Bronchial epithelial cell (primary cell): Measurements from ENCODE around the gene CMSS1. TPM values are rescaled to one million over a fixed set of nuclear protein-coding genes. Genes with fewer than 3 reads are reported as not detected.

Experiments used
- DNase-seq: peaks from one replicate; pipeline ENCODE4 v3.0.0-alpha.2; 2010; ENCODE audit warnings: low read depth
- FAIRE-seq: peaks from 2 replicates; lab custom pipeline; 2011; peaks lifted over from hg19 to GRCh38; lab: Jason Lieb, UNC
- H3K27me3 ChIP-seq: 2 replicates; pipeline ENCODE4 v1.5.1; 2011; ENCODE audit warnings: low read length; ENCODE audit not compliant: control insufficient read depth, insufficient read depth
- H3K36me3 ChIP-seq: 2 replicates; pipeline ENCODE4 v1.5.1; 2011; ENCODE audit warnings: low read length; ENCODE audit not compliant: control insufficient read depth, insufficient read depth
- H3K4me3 ChIP-seq: 2 replicates; pipeline ENCODE4 v1.5.1; 2011; ENCODE audit warnings: mild to moderate bottlenecking, low read depth, low read length, control low read depth
- CTCF ChIP-seq: IDR thresholded peaks from 2 replicates; pipeline ENCODE4 v1.5.1; 2011; ENCODE audit warnings: mild to moderate bottlenecking, moderate library complexity, low read length, control low read depth, inconsistent platforms; ENCODE audit not compliant: insufficient read depth, severe bottlenecking
- total RNA-seq: library from RNA; depleted of rRNA; stranded (reverse); fragments of >200 nt; gene quantifications from 2 replicates; pipeline ENCODE4 v1.2.1, GENCODE V29; 2014

Gene CMSS1
- total RNA-seq, 1 donor from 2014 or later: 21.3 TPM

- no peak for TF ChIP-seq CTCF
- H3K36me3 ChIP-seq: peaks cover 1% of the 10 kb centered on the region
- FAIRE-seq: no peak
- no peak for DNase-seq
- no peaks in the 10 kb centered on the region for H3K27me3 ChIP-seq
- H3K4me3 ChIP-seq: no peak overlapping the region
Observed at GRCh38 chr3:99872923-99873254, 55.2 kb downstream of the CMSS1 start.

GRCh38 chr3:99873269-99874102 lies 55.8 kb downstream of the CMSS1 start:
- Histone ChIP-seq H3K36me3 (peaks cover 1% of the 10 kb centered on the region), H3K4me3 (no peak overlapping the region), H3K27me3 (no peaks in the 10 kb centered on the region)
- DNase-seq (no peak), FAIRE-seq (no peak)
- TF ChIP-seq CTCF: no peak

GRCh38 chr3:99874237-99875002 lies 56.8 kb downstream of the CMSS1 start:
- no peak for FAIRE-seq
- H3K27me3 ChIP-seq: no peaks in the 10 kb centered on the region
- no peak for TF ChIP-seq CTCF
- DNase-seq: no peak
- peaks cover 1% of the 10 kb centered on the region for H3K36me3 ChIP-seq
- peak overlapping the region; percentile 87 for H3K4me3 ChIP-seq

- peak; percentile 68 for DNase-seq
- no peaks in the 10 kb centered on the region for H3K27me3 ChIP-seq
Observed at GRCh38 chr3:99875581-99875928, 57.9 kb downstream of the CMSS1 start.

More at GRCh38 chr3:99875581-99875928, 57.9 kb downstream of the CMSS1 start:
- Histone ChIP-seq H3K4me3 (peak overlapping the region; percentile 87), H3K36me3 (peaks cover 1% of the 10 kb centered on the region)
- no peak for FAIRE-seq
- no peak for TF ChIP-seq CTCF
